Measurements from ENCODE around the gene GRK2. TPM values are rescaled to one million over a fixed set of nuclear protein-coding genes. Genes with fewer than 3 reads are reported as not detected.

The GRK2 gene
- total RNA-seq, 3 donors from 2014 or later: 41.1 to 52.8 (median 52.1) TPM

GRCh38 chr11:67282876-67283371 lies 16.7 kb downstream of the GRK2 start:
- H3K27me3 ChIP-seq: no peaks in the 10 kb centered on the region
- no peak for DNase-seq (ENCODE audit: low spot score in 2 of 2)
- intact Hi-C loops (cut with DNase I; ENCODE audit: low total_unique reads): no loop called here
- no peaks in the 10 kb centered on the region for H3K9me3 ChIP-seq
- H3K36me3 ChIP-seq: peaks cover 22% of the 10 kb centered on the region
- TF ChIP-seq, protein P1, sequence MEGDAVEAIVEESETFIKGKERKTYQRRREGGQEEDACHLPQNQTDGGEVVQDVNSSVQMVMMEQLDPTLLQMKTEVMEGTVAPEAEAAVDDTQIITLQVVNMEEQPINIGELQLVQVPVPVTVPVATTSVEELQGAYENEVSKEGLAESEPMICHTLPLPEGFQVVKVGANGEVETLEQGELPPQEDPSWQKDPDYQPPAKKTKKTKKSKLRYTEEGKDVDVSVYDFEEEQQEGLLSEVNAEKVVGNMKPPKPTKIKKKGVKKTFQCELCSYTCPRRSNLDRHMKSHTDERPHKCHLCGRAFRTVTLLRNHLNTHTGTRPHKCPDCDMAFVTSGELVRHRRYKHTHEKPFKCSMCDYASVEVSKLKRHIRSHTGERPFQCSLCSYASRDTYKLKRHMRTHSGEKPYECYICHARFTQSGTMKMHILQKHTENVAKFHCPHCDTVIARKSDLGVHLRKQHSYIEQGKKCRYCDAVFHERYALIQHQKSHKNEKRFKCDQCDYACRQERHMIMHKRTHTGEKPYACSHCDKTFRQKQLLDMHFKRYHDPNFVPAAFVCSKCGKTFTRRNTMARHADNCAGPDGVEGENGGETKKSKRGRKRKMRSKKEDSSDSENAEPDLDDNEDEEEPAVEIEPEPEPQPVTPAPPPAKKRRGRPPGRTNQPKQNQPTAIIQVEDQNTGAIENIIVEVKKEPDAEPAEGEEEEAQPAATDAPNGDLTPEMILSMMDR (IDR thresholded peaks at IDR 0.05): no peak
- no peak for TF ChIP-seq POLR2A (IDR thresholded peaks at IDR 0.05)
- no peak for TF ChIP-seq POLR2AphosphoS5 (IDR thresholded peaks at IDR 0.05)
- H3K27ac ChIP-seq: peak overlapping the region in 1 of 2 donors; percentile 35
- H3K4me3 ChIP-seq: no peak overlapping the region
- peaks cover 13 to 14% of the 10 kb centered on the region in 2 donors for H3K4me1 ChIP-seq

- TF ChIP-seq POLR2AphosphoS5 (IDR thresholded peaks at IDR 0.05) (no peak), POLR2A (IDR thresholded peaks at IDR 0.05) (no peak)
- TF ChIP-seq, protein P1 (IDR thresholded peaks at IDR 0.05): no peak
- no peak for DNase-seq (ENCODE audit: low spot score in 2 of 2)
- peaks cover 22% of the 10 kb centered on the region for H3K36me3 ChIP-seq
- H3K9me3 ChIP-seq: no peaks in the 10 kb centered on the region
- peaks cover 9 to 11% of the 10 kb centered on the region in 2 donors for H3K4me1 ChIP-seq
- H3K4me3 ChIP-seq: no peak overlapping the region
- intact Hi-C loops (cut with DNase I; ENCODE audit: low total_unique reads): no loop called here
- H3K27me3 ChIP-seq: no peaks in the 10 kb centered on the region
- H3K27ac ChIP-seq: peak overlapping the region in 1 of 2 donors; percentile 35
Observed at GRCh38 chr11:67283481-67283963, 17.2 kb downstream of the GRK2 start.

DNA sequence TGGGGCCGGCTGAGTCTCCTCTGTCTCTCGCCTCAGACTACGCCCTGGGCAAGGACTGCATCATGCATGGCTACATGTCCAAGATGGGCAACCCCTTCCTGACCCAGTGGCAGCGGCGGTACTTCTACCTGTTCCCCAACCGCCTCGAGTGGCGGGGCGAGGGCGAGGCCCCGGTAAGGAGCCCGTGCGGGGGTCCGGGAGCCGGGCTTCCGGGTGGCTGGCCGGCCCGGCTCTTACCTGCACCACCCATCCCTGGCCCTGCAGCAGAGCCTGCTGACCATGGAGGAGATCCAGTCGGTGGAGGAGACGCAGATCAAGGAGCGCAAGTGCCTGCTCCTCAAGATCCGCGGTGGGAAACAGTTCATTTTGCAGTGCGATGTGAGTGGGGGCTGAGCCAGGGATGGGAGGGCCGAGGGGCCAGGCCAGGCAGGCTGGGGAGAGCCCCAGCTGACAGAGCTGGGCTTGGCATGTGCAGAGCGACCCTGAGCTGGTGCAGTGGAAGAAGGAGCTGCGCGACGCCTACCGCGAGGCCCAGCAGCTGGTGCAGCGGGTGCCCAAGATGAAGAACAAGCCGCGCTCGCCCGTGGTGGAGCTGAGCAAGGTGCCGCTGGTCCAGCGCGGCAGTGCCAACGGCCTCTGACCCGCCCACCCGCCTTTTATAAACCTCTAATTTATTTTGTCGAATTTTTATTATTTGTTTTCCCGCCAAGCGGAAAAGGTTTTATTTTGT lies 18.7 kb downstream of the GRK2 start:
- no peaks in the 10 kb centered on the region for H3K27me3 ChIP-seq
- intact Hi-C loops (cut with DNase I; ENCODE audit: low total_unique reads): no loop called here
- no peak overlapping the region for H3K4me3 ChIP-seq
- H3K27ac ChIP-seq: no peak overlapping the region
- DNase-seq (ENCODE audit: low spot score in 2 of 2): no peak
- H3K4me1 ChIP-seq: peaks cover 8 to 13% of the 10 kb centered on the region in 2 donors
- TF ChIP-seq, protein P1 (IDR thresholded peaks at IDR 0.05): no peak
- TF ChIP-seq POLR2A (IDR thresholded peaks at IDR 0.05): no peak
- no peak for TF ChIP-seq POLR2AphosphoS5 (IDR thresholded peaks at IDR 0.05)
- H3K9me3 ChIP-seq: no peaks in the 10 kb centered on the region
- peaks cover 22% of the 10 kb centered on the region for H3K36me3 ChIP-seq

DNA sequence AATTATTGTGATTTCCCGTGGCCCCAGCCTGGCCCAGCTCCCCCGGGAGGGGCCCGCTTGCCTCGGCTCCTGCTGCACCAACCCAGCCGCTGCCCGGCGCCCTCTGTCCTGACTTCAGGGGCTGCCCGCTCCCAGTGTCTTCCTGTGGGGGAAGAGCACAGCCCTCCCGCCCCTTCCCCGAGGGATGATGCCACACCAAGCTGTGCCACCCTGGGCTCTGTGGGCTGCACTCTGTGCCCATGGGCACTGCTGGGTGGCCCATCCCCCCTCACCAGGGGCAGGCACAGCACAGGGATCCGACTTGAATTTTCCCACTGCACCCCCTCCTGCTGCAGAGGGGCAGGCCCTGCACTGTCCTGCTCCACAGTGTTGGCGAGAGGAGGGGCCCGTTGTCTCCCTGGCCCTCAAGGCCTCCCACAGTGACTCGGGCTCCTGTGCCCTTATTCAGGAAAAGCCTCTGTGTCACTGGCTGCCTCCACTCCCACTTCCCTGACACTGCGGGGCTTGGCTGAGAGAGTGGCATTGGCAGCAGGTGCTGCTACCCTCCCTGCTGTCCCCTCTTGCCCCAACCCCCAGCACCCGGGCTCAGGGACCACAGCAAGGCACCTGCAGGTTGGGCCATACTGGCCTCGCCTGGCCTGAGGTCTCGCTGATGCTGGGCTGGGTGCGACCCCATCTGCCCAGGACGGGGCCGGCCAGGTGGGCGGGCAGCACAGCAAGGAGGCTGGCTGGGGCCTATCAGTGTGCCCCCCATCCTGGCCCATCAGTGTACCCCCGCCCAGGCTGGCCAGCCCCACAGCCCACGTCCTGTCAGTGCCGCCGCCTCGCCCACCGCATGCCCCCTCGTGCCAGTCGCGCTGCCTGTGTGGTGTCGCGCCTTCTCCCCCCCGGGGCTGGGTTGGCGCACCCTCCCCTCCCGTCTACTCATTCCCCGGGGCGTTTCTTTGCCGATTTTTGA lies 19.5 kb downstream of the GRK2 start:
- Histone ChIP-seq H3K36me3 (peaks cover 20% of the 10 kb centered on the region), H3K27ac (peak overlapping the region; percentile 97 to 99), H3K27me3 (no peaks in the 10 kb centered on the region), H3K9me3 (no peaks in the 10 kb centered on the region), H3K4me3 (no peak overlapping the region), H3K4me1 (peaks cover 8 to 21% of the 10 kb centered on the region in 2 donors)
- TF ChIP-seq, protein P1 (IDR thresholded peaks at IDR 0.05): no peak
- TF ChIP-seq POLR2AphosphoS5 (IDR thresholded peaks at IDR 0.05): no peak
- TF ChIP-seq POLR2A (IDR thresholded peaks at IDR 0.05): no peak
- intact Hi-C loops (cut with DNase I; ENCODE audit: low total_unique reads): no loop called here
- no peak for DNase-seq (ENCODE audit: low spot score in 2 of 2)
